NOMO-1 treated with DMSO at 0.1 percent for 48 hours (cell line): ENCODE data around the gene RANBP1.

ENCODE experiments used
- DNase-seq: peaks from one replicate; lab custom pipeline; 2025; ENCODE audit not compliant: unreplicated experiment; lab: John Stamatoyannopoulos, UW

RANBP1 gene

DNA sequence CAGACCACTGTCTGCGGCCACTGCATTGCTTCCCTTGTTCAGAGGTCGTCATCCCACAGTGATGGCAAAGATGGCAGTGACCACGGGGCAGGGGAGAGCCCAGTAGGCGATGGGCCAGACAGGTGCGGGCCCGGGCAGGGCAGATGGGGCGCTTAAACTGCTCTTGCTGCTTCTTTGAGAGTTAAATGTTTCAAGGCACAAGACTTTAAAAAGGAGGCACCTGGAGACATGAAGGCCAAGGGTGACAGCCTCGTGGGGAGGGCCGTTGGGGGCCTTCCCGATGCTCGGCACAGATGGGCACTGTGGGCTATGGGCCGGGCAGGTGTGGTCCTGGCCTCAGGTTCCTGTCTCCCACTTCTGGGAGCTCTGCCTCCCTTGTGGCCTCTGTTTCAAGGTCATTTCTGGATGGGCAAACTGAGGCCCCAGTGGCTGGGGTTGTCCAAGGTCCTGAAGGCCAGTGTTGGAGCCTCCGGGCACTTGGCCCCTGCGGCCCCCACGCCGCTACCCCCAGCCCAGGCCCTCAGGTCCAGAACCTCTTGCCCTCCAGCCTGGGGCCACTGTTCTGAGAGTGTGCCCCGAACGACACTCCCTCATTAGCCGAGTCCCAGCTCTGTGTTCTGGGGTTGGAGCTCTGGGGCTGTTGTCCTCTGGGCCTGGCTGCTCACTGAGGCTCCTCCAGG, 51.9 kb downstream of the RANBP1 start:
- DNase-seq, result no peak

- DNase-seq, result no peak
These were observed 53.4 kb downstream of the RANBP1 start for GRCh38 chr22:20169253-20169822.

DNA sequence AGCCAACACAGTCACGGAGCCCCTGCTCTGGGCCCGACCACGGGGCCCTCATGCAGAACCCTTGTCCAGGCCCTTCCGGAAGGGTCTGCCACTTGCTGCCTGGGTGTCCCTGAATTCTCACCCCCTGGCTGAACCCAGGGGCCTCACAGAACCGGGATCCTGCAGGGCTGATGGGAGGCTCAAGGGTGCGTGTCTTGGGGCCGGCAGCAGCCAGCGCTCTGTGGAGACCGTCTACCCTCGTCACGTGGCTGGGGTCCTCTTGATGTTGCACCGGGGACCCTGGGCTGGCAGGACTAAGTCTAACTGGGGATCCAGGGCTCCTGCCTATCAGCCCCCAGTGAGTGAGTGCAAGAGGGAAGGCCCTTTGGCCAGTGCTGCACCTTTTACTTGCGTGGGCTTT, 54.3 kb downstream of the RANBP1 start:
- DNase-seq, result no peak

GRCh38 chr22:20171288-20172140, 55.6 kb downstream of the RANBP1 start:
- DNase-seq, result no peak

GRCh38 chr22:20172141-20172613, 56.3 kb downstream of the RANBP1 start:
- no peak for DNase-seq

DNA sequence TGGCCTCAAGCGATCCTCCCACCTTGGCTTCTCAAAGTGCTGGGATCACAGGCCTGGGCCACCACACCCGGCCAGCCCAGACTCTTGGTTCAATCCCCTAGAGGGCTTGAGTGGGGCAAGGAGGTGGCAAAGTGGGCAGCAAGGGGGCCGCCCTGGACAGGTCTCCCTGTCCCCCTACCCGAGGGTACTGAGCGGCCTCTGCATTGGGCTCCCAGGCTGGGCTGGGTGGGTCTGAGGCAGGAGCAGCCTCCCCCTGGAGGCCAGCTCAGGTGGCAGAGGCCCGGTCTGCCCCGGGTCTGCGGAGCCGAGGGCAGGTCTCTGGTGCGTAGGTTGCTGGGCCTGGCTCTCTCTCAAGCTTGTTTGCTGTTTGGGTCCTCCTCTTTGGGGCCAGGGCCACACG, 57.3 kb downstream of the RANBP1 start:
- DNase-seq, result no peak

GRCh38 chr22:20173772-20174171, 57.9 kb downstream of the RANBP1 start:
- no peak for DNase-seq

- peak; percentile 10 for DNase-seq
These were observed 59.1 kb downstream of the RANBP1 start for GRCh38 chr22:20174785-20175596.

GRCh38 chr22:20175597-20175900, 59.6 kb downstream of the RANBP1 start:
- DNase-seq, result no peak

- DNase-seq, result no peak
These were observed 60.6 kb downstream of the RANBP1 start for GRCh38 chr22:20176421-20177085.
